OCI-LY1 (cell line): ENCODE measurements around the gene MDGA2.

ENCODE experiments used
- H2AFZ ChIP-seq: fragments of 200-600 bp; sonication (generic), shearing (Covaris generic); 2 replicates; pipeline ENCODE4 v1.6.0; 2014; ENCODE audit warnings: antibody characterized with exemption, mild to moderate bottlenecking, low read length
- H3F3A ChIP-seq: fragments of 200-600 bp; sonication (generic), shearing (Covaris generic); 2 replicates; pipeline ENCODE4 v1.6.0; 2014; ENCODE audit warnings: mild to moderate bottlenecking, antibody characterized with exemption, low read length, moderate library complexity; ENCODE audit not compliant: insufficient read depth
- H3K27ac ChIP-seq: fragments of 200-600 bp; sonication (generic); 2 replicates; pipeline ENCODE4 v1.5.1; 2014; ENCODE audit warnings: low read length, mixed run types, mild to moderate bottlenecking, low read depth; ENCODE audit not compliant: poor library complexity, severe bottlenecking
- H3K27me3 ChIP-seq: fragments of 200-600 bp; sonication (generic); 2 replicates; pipeline ENCODE4 v1.6.0; 2014; ENCODE audit warnings: antibody characterized with exemption, mild to moderate bottlenecking, low read length, moderate library complexity; ENCODE audit not compliant: insufficient read depth
- H3K36me3 ChIP-seq: fragments of 200-600 bp; sonication (generic); 2 replicates; pipeline ENCODE4 v1.6.1; 2014; ENCODE audit warnings: mild to moderate bottlenecking, antibody characterized with exemption, low read length, moderate library complexity, mixed read lengths; ENCODE audit not compliant: insufficient read depth
- H3K4me1 ChIP-seq: fragments of 200-600 bp; sonication (generic); 2 replicates; pipeline ENCODE4 v1.5.1; 2014; ENCODE audit warnings: mild to moderate bottlenecking, low read length, moderate library complexity; ENCODE audit not compliant: insufficient read depth, severe bottlenecking
- H3K4me2 ChIP-seq: fragments of 200-600 bp; sonication (generic), shearing (Covaris generic); 2 replicates; pipeline ENCODE4 v1.6.1; 2014; ENCODE audit warnings: low read length
- H3K4me3 ChIP-seq: fragments of 200-600 bp; sonication (generic); 2 replicates; pipeline ENCODE4 v1.5.1; 2014; ENCODE audit warnings: low read length, low read depth, mild to moderate bottlenecking, mixed read lengths; ENCODE audit not compliant: poor library complexity, severe bottlenecking
- H3K79me2 ChIP-seq: fragments of 200-600 bp; shearing (Covaris generic); 2 replicates; pipeline ENCODE4 v1.6.1; 2016; ENCODE audit warnings: mixed run types, low read length, mixed read lengths; ENCODE audit not compliant: insufficient read depth
- H3K9ac ChIP-seq: fragments of 200-600 bp; sonication (generic), shearing (Covaris generic); 2 replicates; pipeline ENCODE4 v1.6.1; 2014; ENCODE audit warnings: mild to moderate bottlenecking, low read length, mixed read lengths
- H3K9me2 ChIP-seq: fragments of 200-600 bp; sonication (generic), shearing (Covaris generic); 2 replicates; pipeline ENCODE4 v1.6.1; 2014; ENCODE audit warnings: low read depth, mild to moderate bottlenecking, low read length, mixed read lengths
- H3K9me3 ChIP-seq: fragments of 200-600 bp; shearing (Covaris generic); 2 replicates; pipeline ENCODE4 v1.6.1; 2014; ENCODE audit warnings: low read length, mixed read lengths
- H4K20me1 ChIP-seq: fragments of 200-600 bp; sonication (generic), shearing (Covaris generic); 2 replicates; pipeline ENCODE4 v1.6.0; 2016; ENCODE audit warnings: mild to moderate bottlenecking, low read length; ENCODE audit not compliant: insufficient read depth
- EZH2 ChIP-seq: fragments of 200-600 bp; sonication (generic), shearing (Covaris generic); IDR thresholded peaks from 2 replicates; pipeline ENCODE4 v1.8.0; 2017; ENCODE audit warnings: borderline replicate concordance, mixed run types, mild to moderate bottlenecking, antibody characterized with exemption, low read length, moderate library complexity, mixed read lengths
- TF ChIP-seq, protein P1 (sequence below): fragments of 200-600 bp; sonication (generic), shearing (Covaris generic); IDR thresholded peaks from 2 replicates; pipeline ENCODE4 v1.5.1; 2017; ENCODE audit warnings: mild to moderate bottlenecking, antibody characterized with exemption, low read length, moderate library complexity, mixed read lengths

Gene MDGA2

DNA sequence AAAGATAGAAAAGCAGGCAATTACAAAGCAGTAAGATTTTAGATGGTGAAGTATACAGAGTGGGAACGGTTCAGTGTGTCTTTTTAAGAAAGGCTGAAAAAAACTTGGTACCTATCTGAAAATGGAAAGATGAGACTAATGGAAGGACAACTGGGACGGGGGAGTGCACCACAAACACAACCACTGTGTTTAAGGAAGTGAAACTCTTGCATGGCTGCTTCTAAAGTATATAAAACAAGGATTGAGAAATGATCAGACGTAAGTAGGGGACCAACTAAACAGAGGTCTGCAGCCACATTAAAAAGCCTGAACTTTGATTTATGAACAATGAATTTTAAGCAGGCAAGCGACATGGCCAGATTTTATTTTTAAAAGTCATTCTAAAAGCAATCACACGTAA, 328.6 kb downstream of the MDGA2 start:
- Histone ChIP-seq H2AFZ (no peak overlapping the region), H3K4me3 (no peak overlapping the region), H4K20me1 (no peaks in the 10 kb centered on the region), H3K27me3 (no peaks in the 10 kb centered on the region), H3K9me3 (no peaks in the 10 kb centered on the region), H3K79me2 (no peaks in the 10 kb centered on the region), H3F3A (no peaks in the 10 kb centered on the region), H3K36me3 (no peaks in the 10 kb centered on the region), H3K4me2 (no peak overlapping the region), H3K4me1 (no peaks in the 10 kb centered on the region), H3K9me2 (no peaks in the 10 kb centered on the region), H3K27ac (no peak overlapping the region), H3K9ac (no peak overlapping the region)
- TF ChIP-seq EZH2, result no peak
- TF ChIP-seq, protein P1, sequence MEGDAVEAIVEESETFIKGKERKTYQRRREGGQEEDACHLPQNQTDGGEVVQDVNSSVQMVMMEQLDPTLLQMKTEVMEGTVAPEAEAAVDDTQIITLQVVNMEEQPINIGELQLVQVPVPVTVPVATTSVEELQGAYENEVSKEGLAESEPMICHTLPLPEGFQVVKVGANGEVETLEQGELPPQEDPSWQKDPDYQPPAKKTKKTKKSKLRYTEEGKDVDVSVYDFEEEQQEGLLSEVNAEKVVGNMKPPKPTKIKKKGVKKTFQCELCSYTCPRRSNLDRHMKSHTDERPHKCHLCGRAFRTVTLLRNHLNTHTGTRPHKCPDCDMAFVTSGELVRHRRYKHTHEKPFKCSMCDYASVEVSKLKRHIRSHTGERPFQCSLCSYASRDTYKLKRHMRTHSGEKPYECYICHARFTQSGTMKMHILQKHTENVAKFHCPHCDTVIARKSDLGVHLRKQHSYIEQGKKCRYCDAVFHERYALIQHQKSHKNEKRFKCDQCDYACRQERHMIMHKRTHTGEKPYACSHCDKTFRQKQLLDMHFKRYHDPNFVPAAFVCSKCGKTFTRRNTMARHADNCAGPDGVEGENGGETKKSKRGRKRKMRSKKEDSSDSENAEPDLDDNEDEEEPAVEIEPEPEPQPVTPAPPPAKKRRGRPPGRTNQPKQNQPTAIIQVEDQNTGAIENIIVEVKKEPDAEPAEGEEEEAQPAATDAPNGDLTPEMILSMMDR, result no peak

DNA sequence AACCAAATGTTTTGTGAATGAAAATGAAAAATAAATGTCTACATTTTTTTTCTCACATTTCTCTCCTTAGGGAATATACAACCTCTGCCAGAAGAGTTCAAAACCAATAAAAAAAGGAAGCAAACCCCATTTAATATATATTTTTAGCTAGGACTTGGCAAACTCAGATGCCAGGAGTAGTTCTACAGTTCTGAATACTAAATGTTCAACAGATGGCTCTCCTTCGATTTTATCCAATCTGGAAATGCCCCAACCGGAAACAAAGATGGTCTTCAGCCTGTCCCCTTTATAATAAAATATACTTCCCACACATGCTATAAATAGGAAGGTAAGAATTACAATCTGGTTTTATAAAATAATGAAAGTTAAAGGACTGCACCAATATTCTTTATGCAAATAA, 330.4 kb downstream of the MDGA2 start:
- no peaks in the 10 kb centered on the region for H3K9me3 ChIP-seq
- no peaks in the 10 kb centered on the region for H4K20me1 ChIP-seq
- H3K4me3 ChIP-seq, result no peak overlapping the region
- H3K36me3 ChIP-seq, result no peaks in the 10 kb centered on the region
- H3K27me3 ChIP-seq, result no peaks in the 10 kb centered on the region
- no peak overlapping the region for H3K9ac ChIP-seq
- TF ChIP-seq EZH2, result no peak
- TF ChIP-seq, protein P1, result no peak
- no peaks in the 10 kb centered on the region for H3F3A ChIP-seq
- no peak overlapping the region for H3K27ac ChIP-seq
- H3K79me2 ChIP-seq, result no peaks in the 10 kb centered on the region
- no peaks in the 10 kb centered on the region for H3K4me1 ChIP-seq
- no peak overlapping the region for H2AFZ ChIP-seq
- no peak overlapping the region for H3K4me2 ChIP-seq
- no peaks in the 10 kb centered on the region for H3K9me2 ChIP-seq

DNA sequence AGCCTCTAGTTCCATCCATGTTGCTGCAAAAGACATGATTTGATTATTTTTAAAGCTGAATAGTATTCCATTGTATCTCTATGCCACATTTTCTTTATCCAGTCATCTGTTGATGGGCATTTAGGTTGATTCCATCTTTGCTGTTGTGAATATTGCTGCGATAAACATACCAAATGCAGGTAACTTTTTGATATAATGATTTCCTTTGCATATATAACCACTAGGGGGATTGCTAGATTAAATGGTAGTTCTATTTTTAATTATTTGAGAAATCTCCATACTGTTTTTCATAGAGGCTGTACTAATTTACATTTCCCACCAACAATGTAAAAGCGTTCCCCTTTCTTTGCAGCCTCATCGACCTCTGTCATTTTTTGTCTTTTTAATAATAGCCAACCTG, 342.5 kb downstream of the MDGA2 start:
- H3K4me2 ChIP-seq, result no peak overlapping the region
- H4K20me1 ChIP-seq, result no peaks in the 10 kb centered on the region
- no peak overlapping the region for H3K9ac ChIP-seq
- H3F3A ChIP-seq, result no peaks in the 10 kb centered on the region
- H3K4me3 ChIP-seq, result no peak overlapping the region
- H3K36me3 ChIP-seq, result no peaks in the 10 kb centered on the region
- no peak overlapping the region for H3K27ac ChIP-seq
- TF ChIP-seq, protein P1, result no peak
- no peaks in the 10 kb centered on the region for H3K27me3 ChIP-seq
- no peaks in the 10 kb centered on the region for H3K9me2 ChIP-seq
- no peak overlapping the region for H2AFZ ChIP-seq
- H3K4me1 ChIP-seq, result no peaks in the 10 kb centered on the region
- H3K9me3 ChIP-seq, result no peaks in the 10 kb centered on the region
- no peaks in the 10 kb centered on the region for H3K79me2 ChIP-seq
